Astrocyte (in vitro differentiated cells and primary cell): ENCODE measurements around the gene PPP2R2C.

ENCODE experiments used
- EZH2 ChIP-seq: IDR thresholded peaks from 2 replicates; pipeline ENCODE4 v1.6.1; 2012; ENCODE audit warnings: mild to moderate bottlenecking, low read length, inconsistent platforms; ENCODE audit not compliant: insufficient read depth
- TF ChIP-seq, protein P1 (sequence below): IDR thresholded peaks from 2 replicates; pipeline ENCODE4 v1.5.1; 2011; ENCODE audit warnings: low read depth, mild to moderate bottlenecking, inconsistent platforms, low read length, moderate library complexity; ENCODE audit not compliant: insufficient read depth

DNA sequence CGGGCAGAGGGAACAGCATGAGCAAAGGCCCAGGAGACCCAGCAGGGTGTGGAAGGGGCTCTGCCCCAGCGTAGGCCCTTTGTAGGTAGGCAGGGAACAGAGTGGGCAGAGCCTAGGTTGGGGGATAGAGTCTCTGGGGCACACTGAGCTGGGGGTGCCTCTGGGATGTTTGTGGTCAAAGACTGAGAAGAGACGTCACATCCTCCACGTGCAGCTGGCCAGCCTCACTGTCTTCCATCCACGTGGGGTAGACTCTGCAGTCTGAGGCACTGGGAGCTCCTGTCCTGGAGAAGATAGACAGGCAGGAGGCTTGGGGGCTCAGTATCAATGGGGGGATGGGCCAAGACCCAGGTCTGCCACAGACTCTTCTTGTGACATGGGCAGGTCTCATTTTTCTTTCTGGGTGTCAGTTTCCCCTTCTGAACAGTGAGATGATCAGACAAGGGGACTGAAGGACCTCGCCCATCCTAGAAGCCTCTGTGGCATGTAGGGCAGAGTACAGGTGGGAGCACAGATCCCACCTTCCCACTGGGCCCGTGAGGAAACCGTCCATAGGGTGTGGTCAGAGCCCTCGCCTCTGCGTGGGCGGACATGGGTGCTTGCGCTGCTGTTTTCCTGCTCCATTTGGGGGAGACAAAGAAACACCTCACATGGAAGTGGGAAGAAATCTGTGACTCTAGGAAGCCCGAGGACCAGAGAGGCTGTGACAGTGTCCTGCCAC lies 179.9 kb downstream of the PPP2R2C start:
- TF ChIP-seq, protein P1, sequence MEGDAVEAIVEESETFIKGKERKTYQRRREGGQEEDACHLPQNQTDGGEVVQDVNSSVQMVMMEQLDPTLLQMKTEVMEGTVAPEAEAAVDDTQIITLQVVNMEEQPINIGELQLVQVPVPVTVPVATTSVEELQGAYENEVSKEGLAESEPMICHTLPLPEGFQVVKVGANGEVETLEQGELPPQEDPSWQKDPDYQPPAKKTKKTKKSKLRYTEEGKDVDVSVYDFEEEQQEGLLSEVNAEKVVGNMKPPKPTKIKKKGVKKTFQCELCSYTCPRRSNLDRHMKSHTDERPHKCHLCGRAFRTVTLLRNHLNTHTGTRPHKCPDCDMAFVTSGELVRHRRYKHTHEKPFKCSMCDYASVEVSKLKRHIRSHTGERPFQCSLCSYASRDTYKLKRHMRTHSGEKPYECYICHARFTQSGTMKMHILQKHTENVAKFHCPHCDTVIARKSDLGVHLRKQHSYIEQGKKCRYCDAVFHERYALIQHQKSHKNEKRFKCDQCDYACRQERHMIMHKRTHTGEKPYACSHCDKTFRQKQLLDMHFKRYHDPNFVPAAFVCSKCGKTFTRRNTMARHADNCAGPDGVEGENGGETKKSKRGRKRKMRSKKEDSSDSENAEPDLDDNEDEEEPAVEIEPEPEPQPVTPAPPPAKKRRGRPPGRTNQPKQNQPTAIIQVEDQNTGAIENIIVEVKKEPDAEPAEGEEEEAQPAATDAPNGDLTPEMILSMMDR, result no peak
- TF ChIP-seq EZH2, result no peak
